Right ventricle myocardium inferior (tissue), 1 donor: ENCODE measurements around the gene AIMP1. TPM values are rescaled to one million over a fixed set of nuclear protein-coding genes. Genes with fewer than 3 reads are reported as not detected.

Experiments
- ATAC-seq: fragments of 200-7000 bp; cut with Tn5 transposase; one replicate; pipeline ENCODE4 v1.9.1; 2020; ENCODE audit warnings: mild to moderate bottlenecking, moderate library complexity
- DNase-seq: peaks from one replicate; pipeline ENCODE4 v3.0.0; 2021; ENCODE audit errors: missing footprints
- intact Hi-C: fragments of 100-400 bp; cut with DNase I; formaldehyde crosslinking; loops from one replicate; pipeline ENCODE4 v1.11.0; 2022
- total RNA-seq: library from RNA; stranded (reverse); fragmentation: NEBNext Ultra II Directional; extraction: Animal tissue kit (Norgen Biotek cat#: 25700); gene quantifications from one replicate; pipeline ENCODE4 v1.2.1, GENCODE V29; 2021
- donor health status: DM: no; HTN: yes; CAD: no; lungs with severe emphysema.

The AIMP1 gene
- total RNA-seq, 1 donor from 2014 or later = 34.9 TPM

DNA sequence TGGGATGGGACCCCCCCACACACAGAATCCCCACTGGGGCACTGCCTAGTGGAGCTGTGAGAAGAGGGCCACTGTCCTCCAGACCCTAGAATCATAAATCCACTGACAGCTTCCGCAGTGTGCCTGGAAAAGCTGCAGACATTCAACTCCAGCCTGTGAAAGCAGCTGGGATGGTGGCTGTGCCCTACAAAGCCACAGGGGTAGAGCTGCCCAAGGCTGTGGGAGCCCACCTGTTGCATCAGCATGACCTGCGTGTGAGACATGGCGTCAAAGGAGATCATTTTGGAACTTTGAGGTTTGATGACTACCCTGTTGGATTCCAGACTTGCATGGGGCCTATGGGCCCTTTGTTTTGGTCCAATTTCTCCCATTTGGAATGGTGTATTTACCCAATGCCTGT, 22.3 kb downstream of the AIMP1 start:
- intact Hi-C loops = no loop called here
- DNase-seq = no peak
- ATAC-seq = no peak

DNA sequence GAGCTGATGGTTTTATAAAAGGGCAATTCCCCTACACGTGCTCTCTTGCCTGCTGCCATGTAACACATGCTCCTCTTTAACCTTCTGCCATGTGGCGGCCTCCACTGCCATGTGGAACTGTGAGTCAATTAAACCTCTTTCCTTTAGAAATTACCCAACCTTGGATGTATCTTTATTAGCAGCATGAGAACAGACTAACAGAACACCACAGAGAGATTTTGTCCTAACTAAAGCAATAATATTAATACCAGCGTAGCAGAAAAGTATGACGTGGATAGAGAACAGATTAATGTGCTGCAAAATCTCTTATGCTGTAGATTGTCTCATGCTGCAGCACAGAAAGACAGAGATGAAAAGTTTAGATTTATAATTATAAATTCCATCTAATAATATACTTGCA, 23.1 kb downstream of the AIMP1 start:
- intact Hi-C loops = no loop called here
- ATAC-seq (no peak), DNase-seq (no peak)

DNA sequence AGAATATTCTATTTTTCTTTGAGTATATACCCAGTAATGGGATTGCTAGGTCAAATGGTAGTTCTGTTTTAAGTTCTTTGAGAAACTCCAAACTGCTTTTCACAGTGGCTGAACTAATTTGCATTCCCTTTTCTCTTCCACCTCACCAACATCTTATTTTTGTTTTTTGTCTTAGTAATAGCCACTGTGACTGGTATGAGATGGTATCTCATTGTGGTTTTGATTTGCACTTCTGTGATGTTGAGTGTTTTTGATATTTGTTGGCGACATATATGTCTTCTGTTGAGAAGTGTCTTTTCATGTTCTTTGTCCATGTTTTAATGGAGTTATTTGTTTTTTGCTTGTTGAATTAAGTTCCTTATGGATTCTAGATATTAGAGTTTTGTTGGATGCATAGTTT, 24.4 kb downstream of the AIMP1 start:
- intact Hi-C loops = no loop called here
- no peak for DNase-seq
- ATAC-seq = no peak

DNA sequence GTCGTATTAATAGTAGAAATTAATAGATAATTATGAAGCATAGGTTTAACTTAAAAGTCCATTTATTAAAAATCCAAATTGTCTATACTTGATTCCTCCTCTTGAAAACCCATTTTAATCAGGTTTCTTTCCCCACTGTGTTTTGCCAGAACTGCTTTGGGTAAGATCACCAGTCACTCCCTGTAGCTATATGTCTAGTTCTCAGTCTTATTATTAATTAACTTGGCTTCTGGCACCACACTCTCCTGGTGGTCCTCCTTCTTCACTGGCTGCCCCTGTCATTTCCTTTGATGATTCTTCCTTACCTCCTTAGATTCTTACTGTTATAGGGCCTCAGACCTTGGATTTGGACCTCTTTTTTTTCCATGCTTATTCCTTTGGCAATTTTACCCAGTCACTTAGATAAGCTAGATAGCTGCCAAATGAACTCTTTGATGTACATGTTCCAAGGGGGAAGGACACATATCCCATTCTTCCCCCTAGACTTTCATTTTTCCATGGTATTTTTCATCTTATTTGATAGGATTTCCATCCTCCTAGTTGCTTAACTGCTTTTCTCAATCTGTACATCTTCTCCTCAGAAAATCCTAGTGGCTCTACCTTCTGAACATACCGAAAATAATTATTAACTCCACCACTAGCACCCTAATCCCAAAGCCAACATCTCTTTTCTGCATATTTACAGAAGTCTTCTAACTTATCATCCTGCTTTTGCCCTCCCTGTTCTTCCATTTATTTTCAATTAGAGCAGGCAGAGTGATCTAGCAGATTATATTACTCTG, 27.7 kb downstream of the AIMP1 start:
- ATAC-seq (no peak), DNase-seq (no peak)
- intact Hi-C loops = no loop called here

DNA sequence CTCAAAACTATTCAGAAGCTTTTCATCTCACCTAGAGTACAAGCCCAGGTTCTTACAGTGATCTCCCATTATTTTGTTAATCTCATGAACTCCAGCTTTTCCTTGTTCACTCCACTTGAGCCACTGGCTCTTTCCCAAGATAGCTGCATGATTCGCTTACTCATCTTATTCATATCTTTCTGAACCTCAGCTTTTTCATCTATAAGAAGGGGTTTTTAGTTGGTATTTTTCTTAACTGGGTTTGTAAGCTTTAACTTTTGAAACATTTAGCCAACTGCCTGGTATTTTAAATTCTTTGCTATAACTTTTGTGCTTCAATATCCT, 28.3 kb downstream of the AIMP1 start:
- intact Hi-C loops = no loop called here
- DNase-seq (no peak), ATAC-seq (no peak)

DNA sequence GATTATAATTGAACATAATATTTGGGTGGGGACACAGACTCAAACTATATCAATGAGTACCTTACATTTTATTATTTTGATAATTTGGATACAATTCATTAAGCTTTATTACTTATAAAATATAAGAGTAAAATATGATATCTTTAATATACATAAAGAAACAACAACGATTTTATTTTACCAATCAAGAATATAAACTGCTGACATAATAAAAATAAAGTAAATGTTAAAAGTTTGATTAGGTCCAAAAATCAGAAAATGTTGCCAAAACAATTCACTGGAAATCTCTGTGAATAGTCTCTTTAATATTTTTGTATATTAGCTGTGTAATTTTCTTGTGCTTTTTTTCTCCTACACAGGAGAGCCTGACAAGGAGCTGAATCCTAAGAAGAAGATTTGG, 30.8 kb downstream of the AIMP1 start:
- intact Hi-C loops = no loop called here
- DNase-seq = no peak

DNA sequence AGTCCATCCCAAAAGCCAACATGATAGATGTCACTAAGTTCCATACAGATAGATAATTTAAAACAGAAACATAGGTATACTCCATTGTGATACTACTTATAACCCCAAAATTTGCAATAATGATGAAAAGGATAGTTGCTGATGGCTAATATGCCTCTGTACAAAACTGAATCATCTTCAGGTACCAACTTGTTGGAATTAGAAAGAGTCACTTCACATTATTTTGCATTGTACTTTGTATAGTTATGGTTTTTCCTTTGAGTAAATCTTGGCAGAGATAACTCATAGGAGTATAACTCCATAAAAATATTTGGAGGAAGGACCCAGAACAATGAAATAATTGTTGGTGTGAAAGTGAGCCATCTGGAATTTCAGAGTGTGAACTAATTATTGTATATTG, 34.7 kb downstream of the AIMP1 start:
- ATAC-seq (no peak), DNase-seq (no peak)
- intact Hi-C loops = no loop called here

More for the DNA sequence above, 30.8 kb downstream of the AIMP1 start:
- ATAC-seq = no peak

DNA sequence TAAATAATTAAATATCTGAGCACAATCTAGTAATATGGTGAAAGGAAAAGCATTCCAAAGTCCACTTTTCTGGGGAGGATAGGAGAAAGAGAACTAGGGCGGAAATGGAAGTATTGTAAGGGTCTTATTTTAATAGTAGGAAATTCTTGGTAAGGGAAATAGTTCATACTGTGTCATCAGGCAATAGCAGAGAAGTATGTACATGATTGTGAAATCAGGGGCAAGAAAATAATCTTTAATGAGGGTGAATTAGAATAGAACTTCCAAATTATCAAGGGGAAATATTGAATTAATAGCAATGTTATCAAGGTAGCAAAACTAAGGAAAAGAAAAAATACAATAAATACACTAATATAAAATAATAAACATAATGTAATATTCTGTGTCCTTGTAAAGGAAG, 37.4 kb downstream of the AIMP1 start:
- intact Hi-C loops = no loop called here
- no peak for ATAC-seq

DNA sequence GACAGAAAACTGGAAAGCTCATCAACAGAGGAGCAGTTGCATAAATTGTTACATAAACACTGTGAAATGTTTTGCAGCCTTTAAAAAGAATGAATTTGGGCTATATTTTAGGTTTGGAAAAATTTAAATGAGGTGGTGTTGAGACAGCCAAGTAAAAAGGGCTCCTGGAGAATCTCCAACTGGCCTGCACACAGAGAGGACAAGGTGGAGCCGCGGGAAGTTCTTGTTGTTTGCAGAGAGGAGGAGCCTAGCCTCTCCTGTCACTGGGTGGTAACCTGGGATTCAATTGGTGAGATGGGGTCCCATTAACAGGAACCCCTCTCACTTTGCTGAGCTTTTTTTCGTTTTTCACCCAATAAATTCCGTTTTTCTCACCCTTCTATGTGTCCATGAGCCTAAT, 38.8 kb downstream of the AIMP1 start:
- DNase-seq (no peak), ATAC-seq (no peak)

More for the DNA sequence above, 37.4 kb downstream of the AIMP1 start:
- no peak for DNase-seq

DNA sequence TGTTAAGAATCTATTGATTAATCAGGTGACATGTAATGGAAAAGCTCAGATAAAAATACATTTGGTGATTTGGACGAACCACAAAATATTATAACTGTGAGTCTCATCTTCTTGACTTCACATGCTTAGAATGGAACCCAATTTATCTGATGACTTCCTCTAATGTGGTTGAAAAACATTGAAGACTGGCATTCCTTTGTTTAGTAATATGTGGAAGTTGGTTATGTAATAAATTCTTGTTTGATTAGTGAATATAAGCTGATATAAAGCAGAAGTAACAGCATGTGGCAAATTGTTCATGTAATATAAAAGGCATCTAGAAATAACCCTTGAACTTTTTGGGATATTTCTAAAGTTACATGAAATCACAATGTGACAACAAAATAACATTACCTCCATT, 42.5 kb downstream of the AIMP1 start:
- intact Hi-C loops = no loop called here
- DNase-seq (no peak), ATAC-seq (no peak)

More for the DNA sequence above, 38.8 kb downstream of the AIMP1 start:
- intact Hi-C loops = no loop called here

DNA sequence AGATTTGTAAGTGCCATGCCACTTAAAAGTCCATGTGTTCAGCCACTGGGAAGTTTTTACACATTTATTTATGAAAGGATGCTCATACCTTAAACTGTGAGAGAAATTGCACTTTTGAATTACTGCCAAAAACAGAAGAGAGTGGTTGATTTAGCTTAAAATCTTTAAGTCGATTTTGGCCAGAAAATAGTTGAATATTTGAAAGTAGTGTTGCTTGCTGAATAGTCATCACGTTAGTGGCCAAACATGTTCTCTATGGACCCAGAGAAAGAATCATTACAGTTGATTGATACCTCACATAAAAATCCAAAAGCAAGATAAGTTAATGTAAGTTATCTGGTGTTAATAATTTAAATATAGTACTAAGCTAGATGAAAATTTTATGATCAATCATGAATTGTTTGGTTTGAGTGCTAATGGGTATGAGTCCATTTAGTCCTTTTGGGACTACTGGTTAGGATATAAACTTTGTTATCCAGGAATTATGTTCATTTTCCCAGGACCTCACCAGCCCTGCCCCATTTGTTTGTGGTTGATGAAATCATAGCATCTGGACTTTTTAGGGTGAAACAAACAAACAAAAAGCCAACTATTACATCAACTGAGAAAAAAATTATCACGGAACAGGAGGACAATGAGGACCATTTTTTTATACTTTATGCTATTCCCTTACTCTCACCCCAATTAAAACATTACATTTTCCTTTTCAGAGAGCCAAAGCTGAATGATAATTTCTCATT, 45.9 kb downstream of the AIMP1 start:
- DNase-seq (no peak), ATAC-seq (no peak)
- intact Hi-C loops = no loop called here

DNA sequence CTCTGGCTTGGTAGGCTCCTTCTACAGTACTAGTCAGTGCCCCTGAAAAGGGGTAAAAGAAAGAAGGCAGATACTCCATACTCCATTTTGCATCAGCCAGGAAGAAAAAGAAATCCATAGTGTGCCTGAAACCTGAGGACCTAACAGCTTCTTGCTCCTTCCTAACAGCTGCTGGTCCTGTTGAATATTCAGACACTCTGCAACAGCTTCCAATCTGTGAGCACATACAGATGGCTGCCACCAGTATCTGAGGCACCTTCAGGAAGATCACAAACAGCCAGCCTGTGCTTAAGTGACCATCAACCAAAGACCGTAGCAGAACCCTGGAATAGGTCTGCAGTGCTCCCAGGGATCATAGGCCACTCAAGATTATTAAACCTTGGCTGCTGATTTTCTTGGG, 47.9 kb downstream of the AIMP1 start:
- intact Hi-C loops = no loop called here
- DNase-seq (no peak), ATAC-seq (no peak)

DNA sequence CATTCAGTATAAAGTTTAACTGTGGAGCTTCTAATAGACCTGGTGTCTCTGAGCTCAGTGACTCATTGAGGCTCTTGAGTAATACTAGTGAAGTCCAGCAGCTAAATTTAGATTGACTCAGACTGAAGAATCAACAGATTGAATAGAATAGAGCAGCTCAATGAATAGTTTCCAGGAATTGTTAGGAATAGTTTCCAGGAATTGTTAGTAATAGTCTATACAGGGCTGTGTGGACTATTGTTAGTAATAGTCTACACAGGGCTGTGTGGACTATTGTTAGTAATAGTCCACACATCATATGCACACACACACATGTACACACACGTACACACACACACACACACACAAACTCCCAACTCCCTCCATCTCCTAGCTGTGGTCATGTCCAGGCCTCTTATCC, 49.3 kb downstream of the AIMP1 start:
- intact Hi-C loops = loop anchor here (5.0 kb wide), 2 partner anchors 48 to 137 kb away; partner anchors contain the start of genes AIMP1 and TBCK
- DNase-seq = no peak
- ATAC-seq = peak; percentile 56

DNA sequence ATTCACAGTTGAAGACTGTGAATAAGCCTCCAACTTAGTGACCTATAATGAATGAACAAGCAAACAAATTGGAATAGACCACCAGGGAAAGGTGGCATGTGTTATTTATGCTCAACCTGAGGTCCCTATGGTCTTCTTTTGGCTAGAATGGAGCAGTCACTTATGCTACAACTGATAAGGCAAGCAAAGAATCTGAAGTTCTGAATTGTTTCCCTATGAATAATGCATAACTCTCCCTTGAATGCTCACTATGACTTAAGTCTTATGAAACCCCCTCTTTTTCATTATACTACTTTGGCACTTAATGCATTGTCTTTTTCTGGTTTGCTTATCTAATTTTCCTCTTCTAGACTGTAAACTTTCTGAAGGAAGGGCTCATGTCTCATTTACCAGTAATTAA, 49.7 kb downstream of the AIMP1 start:
- intact Hi-C loops = loop anchor here (5.0 kb wide), 2 partner anchors 49 to 136 kb away; partner anchors contain the start of genes AIMP1 and TBCK
- ATAC-seq (no peak), DNase-seq (no peak)

DNA sequence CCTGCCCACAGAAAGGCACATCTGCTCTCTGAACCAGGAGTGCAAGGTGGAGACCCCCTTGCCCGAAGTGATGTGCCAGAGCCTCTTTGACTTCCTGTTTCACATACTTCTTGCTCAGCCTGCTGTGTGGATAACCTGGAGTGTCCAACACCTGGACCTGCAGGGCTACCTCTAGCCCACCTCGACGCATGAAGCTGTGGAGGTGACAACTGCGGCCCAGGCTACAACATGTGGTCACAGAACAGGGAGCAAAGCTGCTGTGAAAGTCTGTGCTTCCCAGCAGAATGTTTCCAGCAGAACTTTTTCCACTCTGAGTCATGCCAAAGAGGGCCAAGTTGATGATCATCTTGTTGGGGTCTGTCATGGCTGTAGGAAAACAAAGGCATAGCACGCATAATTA, 50.7 kb downstream of the AIMP1 start:
- no peak for DNase-seq
- no peak for ATAC-seq
- intact Hi-C loops = loop anchor here (5.0 kb wide), 2 partner anchors 50 to 135 kb away; partner anchors contain the start of genes AIMP1 and TBCK

DNA sequence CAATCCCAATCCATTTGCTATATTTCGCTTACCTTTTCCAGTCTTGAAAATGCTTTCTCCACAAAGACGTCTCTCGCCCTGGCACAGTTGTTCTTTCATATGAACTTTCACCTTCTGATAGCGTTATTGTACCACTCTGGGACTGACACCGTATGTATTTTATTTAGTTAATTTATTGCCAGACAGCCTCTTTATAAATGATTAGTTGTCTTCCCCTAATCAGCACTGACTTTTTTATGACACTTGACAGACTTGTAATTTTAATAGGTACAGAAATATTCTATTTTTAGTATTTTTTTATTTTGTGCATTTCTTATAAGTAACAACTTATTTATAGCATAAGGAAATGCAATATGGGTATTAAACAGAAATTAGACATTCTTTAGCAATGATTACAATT, 52.3 kb downstream of the AIMP1 start, which contains the start of gene GIMD1:
TSS of gene GIMD1 (minus strand) at position 101 of the 400 bp plus-strand sequence. CDS start 1,343 bp downstream, outside the sequence.
- no peak for DNase-seq
- intact Hi-C loops = loop anchor here (5.0 kb wide), 2 partner anchors 51 to 134 kb away; partner anchors contain the start of genes AIMP1 and TBCK
- no peak for ATAC-seq

DNA sequence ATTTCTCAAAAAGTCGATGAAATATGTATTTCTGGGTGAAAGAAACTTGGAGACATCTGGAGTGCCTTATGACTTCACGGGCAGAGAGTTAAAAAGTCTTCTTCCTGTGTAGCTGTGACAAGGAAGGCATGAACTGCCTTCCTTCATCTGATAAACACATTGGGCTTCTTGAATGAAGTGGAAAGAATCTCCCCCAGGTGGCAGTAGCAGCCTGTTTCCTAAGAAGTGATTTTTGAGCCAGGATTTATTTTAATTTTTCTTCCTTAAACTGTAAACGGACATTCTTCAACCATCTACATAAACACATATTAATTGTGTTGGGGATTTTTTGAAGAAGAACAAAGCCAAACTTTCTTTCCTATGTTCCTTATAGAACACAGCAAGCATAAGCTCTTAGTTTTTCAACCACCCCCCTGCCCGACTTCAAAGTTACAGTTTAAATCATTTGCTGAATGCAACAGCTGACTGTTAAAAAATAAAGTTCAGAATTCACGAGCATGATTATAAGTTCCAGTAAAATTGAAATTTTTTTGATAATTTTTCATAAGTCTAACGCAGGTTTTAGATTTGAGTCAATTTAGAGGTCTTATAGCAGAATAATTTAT, 53.2 kb downstream of the AIMP1 start:
- DNase-seq (no peak), ATAC-seq (no peak)
- intact Hi-C loops = loop anchor here (5.0 kb wide), 2 partner anchors 52 to 133 kb away; partner anchors contain the start of genes AIMP1 and TBCK

DNA sequence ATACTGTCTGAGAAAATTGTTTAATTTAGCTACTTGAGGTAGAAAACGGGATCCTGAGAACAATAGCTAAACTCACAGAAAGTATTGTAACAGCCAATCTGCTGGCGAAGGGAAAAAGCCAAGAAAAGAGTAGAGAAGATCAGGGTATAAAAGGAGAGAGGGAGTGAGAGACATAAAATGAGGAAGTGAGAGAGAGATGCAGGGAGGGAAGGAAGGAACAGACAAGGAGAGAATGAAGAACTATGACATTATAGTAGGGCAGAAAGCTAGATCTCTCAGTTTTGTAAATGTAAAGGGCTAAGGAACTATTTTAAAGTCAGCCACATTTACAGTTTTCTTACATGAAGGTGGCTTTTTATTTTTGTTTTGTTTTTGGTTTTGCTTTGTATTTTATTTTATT, 53.9 kb downstream of the AIMP1 start:
- no peak for ATAC-seq
- no peak for DNase-seq
- intact Hi-C loops = no loop called here

DNA sequence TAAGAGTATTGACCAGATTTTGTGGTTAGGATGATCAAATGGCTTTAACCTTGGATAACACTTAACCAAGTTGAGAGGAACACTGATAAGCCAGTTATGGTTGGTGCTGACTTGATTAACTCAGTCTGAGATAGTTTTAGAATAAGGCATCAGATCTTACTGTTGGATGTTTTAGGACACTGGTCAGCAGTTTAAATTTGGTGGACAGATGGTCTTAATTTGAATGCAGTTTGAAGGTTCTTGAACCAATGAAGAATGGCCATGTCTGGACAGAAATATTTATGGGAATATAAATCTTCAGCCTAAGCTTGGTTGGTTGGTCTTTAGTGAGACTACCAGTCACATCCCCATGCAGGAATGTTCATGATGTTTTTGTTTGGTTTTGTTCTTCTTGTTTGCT, 54.8 kb downstream of the AIMP1 start:
- no peak for DNase-seq
- ATAC-seq = no peak
- intact Hi-C loops = no loop called here

DNA sequence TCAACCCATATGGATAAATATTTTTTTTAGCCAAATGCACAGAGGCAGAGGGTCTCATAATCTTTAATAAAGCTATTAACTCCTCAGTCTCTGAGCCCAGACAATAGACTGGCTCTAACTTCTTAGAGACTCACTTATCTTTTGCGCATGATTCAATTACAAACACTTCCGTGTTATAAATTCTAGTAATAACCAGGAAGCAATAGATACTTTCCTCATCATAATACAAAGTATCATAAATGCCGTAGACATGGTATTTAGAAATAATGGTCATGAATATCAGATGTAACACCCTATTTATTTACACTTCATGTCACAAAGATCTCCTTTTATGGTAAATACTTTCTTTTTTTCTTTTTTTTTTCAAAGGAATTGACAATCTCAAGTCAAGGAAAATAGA, 56.7 kb downstream of the AIMP1 start:
- intact Hi-C loops = no loop called here
- DNase-seq (no peak), ATAC-seq (no peak)
